GM19238 (cell line): Measurements from ENCODE around the gene TCEAL8.

Experiments used
- DNase-seq: peaks from one replicate; pipeline ENCODE4 v3.0.0; 2011; ENCODE audit warnings: low spot score; ENCODE audit not compliant: insufficient read length

TCEAL8 gene

GRCh38 chrX:103215425-103215991, 39.4 kb downstream of the TCEAL8 start:
- DNase-seq: no peak

GRCh38 chrX:103214870-103215424, 40.0 kb downstream of the TCEAL8 start, which contains the start of gene BEX4:
BEX4 (plus strand) TSS chrX:103215108; CDS start chrX:103216154, 1,046 bp downstream.
- DNase-seq: peak; percentile 32

- DNase-seq: no peak
Measured at GRCh38 chrX:103212749-103213457, 42.1 kb downstream of the TCEAL8 start.

- no peak for DNase-seq
Measured at GRCh38 chrX:103211012-103211715, 43.8 kb downstream of the TCEAL8 start.

GRCh38 chrX:103210056-103210455, 44.9 kb downstream of the TCEAL8 start:
- no peak for DNase-seq
